H9 (cell line): ENCODE results near the gene BMP3. TPM values are rescaled to one million over a fixed set of nuclear protein-coding genes. Genes with fewer than 3 reads are reported as not detected.

Source experiments
- DNase-seq: peaks from one replicate; pipeline ENCODE4 v3.0.0-alpha.2; 2017
- H2AFZ ChIP-seq: one replicate; pipeline ENCODE4 v1.6.1; 2013; ENCODE audit warnings: mild to moderate bottlenecking, low read length, control low read depth, moderate library complexity
- H2AK5ac ChIP-seq: 2 replicates; pipeline ENCODE4 v1.6.1; 2013; ENCODE audit warnings: low read length, control low read depth, mixed read lengths; ENCODE audit not compliant: insufficient read length
- H2BK120ac ChIP-seq: one replicate; pipeline ENCODE4 v1.6.1; 2013; ENCODE audit warnings: low read depth, mild to moderate bottlenecking, low read length, control low read depth, inconsistent platforms; ENCODE audit not compliant: poor library complexity, severe bottlenecking
- H2BK12ac ChIP-seq: 2 replicates; pipeline ENCODE4 v1.6.1; 2013; ENCODE audit warnings: low read length, control low read depth, mixed read lengths, low read depth; ENCODE audit not compliant: insufficient read length
- H2BK15ac ChIP-seq: 2 replicates; pipeline ENCODE4 v1.6.1; 2013; ENCODE audit warnings: low read depth, low read length, control low read depth
- H2BK20ac ChIP-seq: one replicate; pipeline ENCODE4 v1.6.1; 2013; ENCODE audit warnings: low read depth, mild to moderate bottlenecking, low read length, control low read depth, inconsistent platforms; ENCODE audit not compliant: poor library complexity, severe bottlenecking
- H2BK5ac ChIP-seq: 2 replicates; pipeline ENCODE4 v1.6.1; 2013; ENCODE audit warnings: low read length, control low read depth, mixed read lengths; ENCODE audit not compliant: insufficient read length
- H3K14ac ChIP-seq: 2 replicates; pipeline ENCODE4 v1.6.1; 2013; ENCODE audit warnings: low read length, control low read depth; ENCODE audit not compliant: insufficient read depth
- H3K18ac ChIP-seq: 2 replicates; pipeline ENCODE4 v1.6.1; 2013; ENCODE audit warnings: low read depth, mild to moderate bottlenecking, mixed read lengths, low read length, control low read depth; ENCODE audit not compliant: insufficient read length
- H3K23ac ChIP-seq: 2 replicates; pipeline ENCODE4 v1.6.1; 2013; ENCODE audit warnings: low read length, control low read depth, mixed read lengths, low read depth; ENCODE audit not compliant: insufficient read length
- H3K23me2 ChIP-seq: 2 replicates; pipeline ENCODE4 v1.6.1; 2013; ENCODE audit warnings: low read depth, mild to moderate bottlenecking, mixed read lengths, low read length, control low read depth; ENCODE audit not compliant: insufficient read length, poor library complexity, severe bottlenecking
- H3K27ac ChIP-seq: 2 replicates; pipeline ENCODE4 v1.5.1; 2013; ENCODE audit warnings: low read length, control low read depth, mixed read lengths, low read depth; ENCODE audit not compliant: insufficient read length
- H3K27me3 ChIP-seq: 2 replicates; pipeline ENCODE4 v1.6.1; 2013; ENCODE audit warnings: low read length, control low read depth, inconsistent platforms; ENCODE audit not compliant: insufficient read depth
- H3K4ac ChIP-seq: 2 replicates; pipeline ENCODE4 v1.6.1; 2013; ENCODE audit warnings: low read depth, mild to moderate bottlenecking, control low read depth, inconsistent platforms, low read length, moderate library complexity
- H3K4me1 ChIP-seq: 2 replicates; pipeline ENCODE4 v1.6.1; 2013; ENCODE audit warnings: low read length, control low read depth, inconsistent platforms; ENCODE audit not compliant: insufficient read depth
- H3K4me2 ChIP-seq: 2 replicates; pipeline ENCODE4 v1.6.1; 2013; ENCODE audit warnings: low read length, control low read depth, mixed read lengths; ENCODE audit not compliant: insufficient read length, insufficient read depth
- H3K56ac ChIP-seq: 2 replicates; pipeline ENCODE4 v1.6.1; 2013; ENCODE audit warnings: low read depth, mild to moderate bottlenecking, mixed read lengths, low read length, control low read depth; ENCODE audit not compliant: insufficient read length
- H3K79me1 ChIP-seq: 2 replicates; pipeline ENCODE4 v1.6.1; 2013; ENCODE audit warnings: low read depth, mild to moderate bottlenecking, moderate library complexity, low read length, control low read depth, inconsistent platforms; ENCODE audit not compliant: insufficient read depth, poor library complexity, severe bottlenecking
- H3K79me2 ChIP-seq: 2 replicates; pipeline ENCODE4 v1.6.1; 2013; ENCODE audit warnings: low read length, control low read depth, inconsistent platforms; ENCODE audit not compliant: insufficient read depth
- H3K9ac ChIP-seq: 2 replicates; pipeline ENCODE4 v1.6.1; 2013; ENCODE audit warnings: low read length, control low read depth, mixed read lengths; ENCODE audit not compliant: insufficient read length; ENCODE audit errors: extremely low read depth
- H3K9me3 ChIP-seq: one replicate; pipeline ENCODE4 v1.6.1; 2013; ENCODE audit warnings: low read depth, low read length, inconsistent platforms; ENCODE audit not compliant: control insufficient read depth
- H3T11ph ChIP-seq: one replicate; pipeline ENCODE4 v1.6.1; 2013; ENCODE audit warnings: mild to moderate bottlenecking, low read length, control low read depth, inconsistent platforms
- H4K20me1 ChIP-seq: one replicate; pipeline ENCODE4 v1.6.1; 2013; ENCODE audit not compliant: control insufficient read depth, insufficient read length, insufficient read depth
- H4K5ac ChIP-seq: 2 replicates; pipeline ENCODE4 v1.6.1; 2013; ENCODE audit warnings: low read depth, mild to moderate bottlenecking, mixed read lengths, low read length, control low read depth; ENCODE audit not compliant: insufficient read length
- H4K8ac ChIP-seq: replicated peaks from 2 replicates; pipeline ENCODE4 v1.6.1; 2013; ENCODE audit warnings: low read length, control low read depth, mixed read lengths, low read depth; ENCODE audit not compliant: insufficient read length
- H4K91ac ChIP-seq: 2 replicates; pipeline ENCODE4 v1.6.1; 2013; ENCODE audit warnings: low read depth, mild to moderate bottlenecking, moderate library complexity, mixed read lengths, low read length, control low read depth; ENCODE audit not compliant: insufficient read length
- H3K27ac Mint-ChIP-seq, 3 experiments: 2 replicates in 2 of 3; 3 replicates in 1 of 3; pipeline ENCODE4 v1.8.0; 2020 to 2021; ENCODE audit warnings: mixed read lengths in 3 of 3, mild to moderate bottlenecking in 1 of 3, moderate library complexity in 1 of 3
- H3K27me3 Mint-ChIP-seq: 2 replicates; pipeline ENCODE4 v1.8.0; 2021; ENCODE audit warnings: low read depth, mild to moderate bottlenecking, moderate library complexity, mixed read lengths
- H3K36me3 Mint-ChIP-seq, 3 experiments: 2 replicates in 2 of 3; 3 replicates in 1 of 3; pipeline ENCODE4 v1.8.0; 2020 to 2021; ENCODE audit warnings: low read depth in 3 of 3, mixed read lengths in 3 of 3; ENCODE audit not compliant: insufficient read depth in 1 of 3
- H3K4me1 Mint-ChIP-seq, 2 experiments: 2 replicates each; pipeline ENCODE4 v1.8.0; 2020; ENCODE audit warnings: mixed read lengths in 2 of 2
- H3K4me3 Mint-ChIP-seq, 2 experiments: 2 replicates in 1 of 2; 3 replicates in 1 of 2; pipeline ENCODE4 v1.8.0; 2020 to 2021; ENCODE audit warnings: mild to moderate bottlenecking in 2 of 2, mixed read lengths in 2 of 2, moderate library complexity in 1 of 2
- H3K9me3 Mint-ChIP-seq, 2 experiments: 2 replicates in 1 of 2; 3 replicates in 1 of 2; pipeline ENCODE4 v1.8.0; 2020; ENCODE audit warnings: mild to moderate bottlenecking in 2 of 2, mixed read lengths in 2 of 2, moderate library complexity in 1 of 2
- WGBS: extraction: QIAGEN DNeasy Blood & Tissue Kit; methylation state at CpG from one replicate; pipeline ENCODE4 v1.1.7; 2013; ENCODE audit warnings: missing lambda C conversion rate, low lambda C conversion rate, mixed read lengths; ENCODE audit not compliant: insufficient read length; ENCODE audit errors: extremely low coverage; 5-methylcytosine and 5-hydroxymethylcytosine counted together
- total RNA-seq: library from RNA; stranded (reverse); gene quantifications from 2 replicates; pipeline ENCODE4 v1.2.1, GENCODE V29; 2021
- TF ChIP-seq, protein P1 (sequence below): fragments of 200-600 bp; sonication (generic); conservative IDR thresholded peaks from 3 replicates; pipeline ENCODE4 v1.8.0; 2021; ENCODE audit warnings: antibody characterized with exemption, mild to moderate bottlenecking

Gene BMP3
- total RNA-seq, 1 experiment from 2014 or later = not detected

DNA sequence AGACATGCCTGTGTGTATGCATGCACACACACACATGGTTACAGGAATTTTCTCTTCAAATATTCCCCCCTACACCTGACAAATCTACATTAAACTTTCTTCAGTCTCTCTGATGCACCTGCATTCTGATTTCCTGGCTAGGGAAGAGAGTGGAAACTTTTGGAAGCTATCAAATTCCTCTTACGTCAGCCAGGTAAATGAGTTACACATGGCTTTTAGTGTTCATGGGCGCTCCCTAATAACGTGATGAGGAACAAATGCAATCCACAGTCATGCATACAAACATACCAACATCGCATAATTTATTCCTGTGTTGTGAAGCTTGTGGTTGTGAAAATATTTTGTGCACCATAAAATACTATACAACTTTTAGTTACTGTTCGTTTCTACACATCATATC, 34.9 kb downstream of the BMP3 start:
- Histone ChIP-seq H2BK20ac (no peak overlapping the region), H3T11ph (no peak overlapping the region), H3K9me3 (no peaks in the 10 kb centered on the region), H4K91ac (no peak overlapping the region), H3K9ac (no peak overlapping the region), H3K18ac (no peak overlapping the region), H3K56ac (no peak overlapping the region), H3K79me2 (no peaks in the 10 kb centered on the region), H3K23ac (no peak overlapping the region), H2BK5ac (no peak overlapping the region), H3K79me1 (no peaks in the 10 kb centered on the region), H3K4me2 (no peak overlapping the region), H4K5ac (no peak overlapping the region), H4K20me1 (no peaks in the 10 kb centered on the region), H2BK120ac (no peak overlapping the region), H3K14ac (no peak overlapping the region), H4K8ac (no peak overlapping the region), H3K23me2 (no peaks in the 10 kb centered on the region), H3K27me3 (no peaks in the 10 kb centered on the region), H2BK12ac (no peak overlapping the region), H2BK15ac (no peak overlapping the region), H2AK5ac (no peak overlapping the region), H3K4me1 (no peaks in the 10 kb centered on the region; the same call in 1 of the 2 replicates), H3K4ac (no peak overlapping the region), H2AFZ (no peak overlapping the region), H3K27ac (no peak overlapping the region)
- TF ChIP-seq, protein P1, sequence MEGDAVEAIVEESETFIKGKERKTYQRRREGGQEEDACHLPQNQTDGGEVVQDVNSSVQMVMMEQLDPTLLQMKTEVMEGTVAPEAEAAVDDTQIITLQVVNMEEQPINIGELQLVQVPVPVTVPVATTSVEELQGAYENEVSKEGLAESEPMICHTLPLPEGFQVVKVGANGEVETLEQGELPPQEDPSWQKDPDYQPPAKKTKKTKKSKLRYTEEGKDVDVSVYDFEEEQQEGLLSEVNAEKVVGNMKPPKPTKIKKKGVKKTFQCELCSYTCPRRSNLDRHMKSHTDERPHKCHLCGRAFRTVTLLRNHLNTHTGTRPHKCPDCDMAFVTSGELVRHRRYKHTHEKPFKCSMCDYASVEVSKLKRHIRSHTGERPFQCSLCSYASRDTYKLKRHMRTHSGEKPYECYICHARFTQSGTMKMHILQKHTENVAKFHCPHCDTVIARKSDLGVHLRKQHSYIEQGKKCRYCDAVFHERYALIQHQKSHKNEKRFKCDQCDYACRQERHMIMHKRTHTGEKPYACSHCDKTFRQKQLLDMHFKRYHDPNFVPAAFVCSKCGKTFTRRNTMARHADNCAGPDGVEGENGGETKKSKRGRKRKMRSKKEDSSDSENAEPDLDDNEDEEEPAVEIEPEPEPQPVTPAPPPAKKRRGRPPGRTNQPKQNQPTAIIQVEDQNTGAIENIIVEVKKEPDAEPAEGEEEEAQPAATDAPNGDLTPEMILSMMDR = no peak
- H3K4me3 Mint-ChIP-seq = no peak overlapping the region
- H3K27ac Mint-ChIP-seq = no peak overlapping the region
- DNase-seq = no peak
- WGBS = no CpG with 5 or more reads among the region's 5 CpGs
- no peaks in the 10 kb centered on the region for H3K9me3 Mint-ChIP-seq
- H3K4me1 Mint-ChIP-seq = 0 out of 4 replicates have a peak, but pooled peaks cover 2% of the 10 kb centered on the region in 2 experiments
- H3K36me3 Mint-ChIP-seq = no peaks in the 10 kb centered on the region
- peaks cover 3% of the 10 kb centered on the region for H3K27me3 Mint-ChIP-seq
